Embryonic facial prominence (tissue), 1 donor: ENCODE results near the gene PCYOX1L.
"Not testable (repeated sequence)": the region's sequence is repeated elsewhere in the genome, so short reads cannot be mapped to it uniquely, and the experiment has no call there.

ENCODE experiments used
- DNase-seq: peaks from one replicate; pipeline ENCODE4 v3.0.0-alpha.2; 2016; ENCODE audit errors: extremely low spot score

Gene PCYOX1L

GRCh38 chr5:149387081-149387631, 29.3 kb downstream of the PCYOX1L start:
- no peak for DNase-seq

DNA sequence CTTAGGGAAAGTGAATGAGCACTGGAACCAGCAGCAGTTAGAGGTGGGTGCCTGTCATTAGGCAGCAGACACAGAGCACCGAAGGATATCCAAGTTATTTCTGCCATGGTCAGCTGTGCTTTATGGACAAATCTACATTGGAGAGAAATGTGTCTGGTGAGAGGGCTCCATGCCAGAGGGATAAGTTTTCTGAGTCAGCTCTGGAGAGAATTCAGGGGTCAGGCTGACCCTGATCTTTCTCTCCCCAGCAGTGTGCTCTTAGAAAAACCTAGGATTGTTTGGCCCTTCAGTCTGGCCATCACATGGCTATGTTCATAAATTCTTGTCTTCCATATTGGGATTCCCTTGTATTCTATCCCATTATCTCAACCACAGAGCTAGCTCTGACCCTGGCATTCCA, 30.1 kb downstream of the PCYOX1L start:
- DNase-seq, result no peak

DNA sequence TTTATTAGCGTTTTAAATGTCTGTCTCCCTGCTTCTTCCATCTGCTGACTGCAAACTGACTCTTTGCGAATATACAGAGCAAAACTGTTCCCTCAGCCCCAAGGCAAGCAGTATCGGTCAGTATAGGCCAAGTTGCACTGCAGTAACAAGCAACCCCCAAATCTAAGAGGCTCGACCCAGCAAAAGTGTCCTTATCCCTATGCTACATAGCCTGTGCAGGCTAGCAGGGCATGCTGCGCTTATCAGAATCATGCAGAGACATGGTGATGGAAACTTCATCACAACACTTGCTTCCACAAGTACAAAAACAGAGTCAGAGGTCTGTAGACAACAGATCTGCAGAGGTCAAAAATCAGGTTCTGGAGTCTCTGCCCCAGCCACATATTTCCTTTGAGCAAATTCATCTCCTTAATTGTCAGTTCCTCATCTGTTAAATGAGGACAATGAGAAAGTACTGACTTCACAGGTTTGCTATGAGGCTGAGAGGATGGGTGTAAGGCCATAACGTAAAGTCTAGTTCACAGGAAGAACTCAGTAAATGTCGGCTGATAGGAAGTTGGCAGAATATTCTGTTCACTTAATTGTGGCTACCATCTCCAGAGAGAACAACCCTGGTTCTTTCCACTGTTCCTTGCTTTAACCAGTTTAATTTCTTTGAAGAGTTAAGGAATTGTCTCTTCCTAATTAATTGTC, 30.8 kb downstream of the PCYOX1L start:
- DNase-seq, result no peak

DNA sequence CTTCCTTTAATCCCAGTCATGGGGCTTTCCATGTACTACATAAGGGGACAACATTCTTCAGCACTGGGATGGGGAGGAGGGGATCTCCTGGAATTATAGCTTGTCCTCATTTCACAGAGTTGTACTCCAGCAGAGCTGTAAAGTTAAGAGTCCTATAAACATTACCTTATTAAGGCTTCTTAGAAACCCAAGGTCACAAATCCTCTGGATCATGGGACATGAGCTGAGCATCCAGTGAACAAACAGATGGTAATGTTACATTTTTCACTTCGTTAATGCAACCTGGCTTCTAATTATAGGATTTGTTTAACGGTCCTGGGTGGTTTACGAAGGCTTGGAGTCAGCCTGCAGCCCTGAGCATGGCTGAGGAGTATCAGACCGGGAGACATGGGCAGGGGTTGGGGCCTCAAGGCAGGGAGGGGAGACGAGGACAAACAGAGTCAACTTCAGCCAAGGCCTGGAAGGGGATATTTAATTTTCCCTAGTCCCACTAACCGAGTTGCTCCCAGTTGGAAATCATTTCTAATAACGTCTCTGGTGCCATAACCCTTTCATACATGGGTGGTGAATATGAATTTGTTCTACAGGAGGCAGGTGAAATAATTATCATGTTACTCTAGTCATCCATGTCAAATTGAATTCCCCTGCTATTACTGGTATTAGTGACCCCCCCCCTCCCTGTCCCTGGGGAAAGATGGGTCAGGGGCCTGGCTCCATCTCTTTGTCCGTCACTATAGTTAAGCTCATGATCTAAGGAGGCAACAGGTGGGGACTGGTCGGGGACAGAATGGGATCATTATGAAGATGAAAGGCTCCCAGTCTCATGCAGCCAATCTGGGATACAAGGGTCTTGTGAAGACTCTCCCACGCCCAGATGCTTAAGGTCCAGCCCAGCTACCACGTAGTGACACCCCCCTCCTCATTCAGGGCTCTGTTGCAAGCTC, 32.0 kb downstream of the PCYOX1L start:
- DNase-seq, result no peak

GRCh38 chr5:149391076-149391475, 33.2 kb downstream of the PCYOX1L start:
- not testable (repeated sequence) for DNase-seq

DNA sequence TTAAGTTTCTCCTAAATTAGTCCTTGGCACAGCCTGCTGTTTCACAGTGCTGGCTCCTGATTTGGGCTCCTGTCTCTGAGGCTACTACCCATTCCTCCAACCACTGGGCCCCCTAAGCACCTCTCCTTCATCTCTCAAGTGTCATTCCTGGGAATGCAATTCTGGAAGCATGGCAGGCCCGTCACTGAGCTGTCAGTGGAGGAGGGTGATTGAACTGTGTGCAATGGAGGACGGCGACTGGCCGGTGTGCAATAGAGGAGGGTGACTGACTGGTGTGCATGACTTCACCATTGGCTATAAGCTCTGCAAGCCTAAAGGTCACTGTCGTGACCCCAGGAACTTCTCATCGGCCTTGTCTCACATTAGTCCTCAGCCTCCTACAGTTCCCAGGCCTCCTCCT, 33.7 kb downstream of the PCYOX1L start:
- DNase-seq, result no peak

DNA sequence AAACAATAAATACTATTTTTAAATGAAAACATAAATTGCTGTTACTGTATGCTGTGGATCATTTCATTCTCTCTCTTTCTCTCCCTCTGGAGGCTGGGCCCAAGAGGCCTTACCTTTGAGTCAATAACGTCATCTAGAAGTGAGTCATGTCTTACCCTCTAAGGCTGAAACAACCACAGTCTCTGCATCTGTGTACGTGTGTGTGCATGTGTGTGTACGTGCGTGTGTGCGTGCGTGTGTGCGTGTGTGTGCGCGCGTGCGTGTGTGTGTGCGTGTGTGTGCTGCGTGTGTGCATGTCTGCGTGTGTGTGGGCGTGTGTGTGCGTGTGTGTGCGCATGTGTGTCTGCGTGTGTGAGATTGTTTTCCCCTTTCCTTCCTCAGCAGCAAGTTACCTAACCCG, 34.9 kb downstream of the PCYOX1L start:
- no peak for DNase-seq

- DNase-seq, result not testable (repeated sequence)
These were observed 37.1 kb downstream of the PCYOX1L start for GRCh38 chr5:149394996-149395395.

DNA sequence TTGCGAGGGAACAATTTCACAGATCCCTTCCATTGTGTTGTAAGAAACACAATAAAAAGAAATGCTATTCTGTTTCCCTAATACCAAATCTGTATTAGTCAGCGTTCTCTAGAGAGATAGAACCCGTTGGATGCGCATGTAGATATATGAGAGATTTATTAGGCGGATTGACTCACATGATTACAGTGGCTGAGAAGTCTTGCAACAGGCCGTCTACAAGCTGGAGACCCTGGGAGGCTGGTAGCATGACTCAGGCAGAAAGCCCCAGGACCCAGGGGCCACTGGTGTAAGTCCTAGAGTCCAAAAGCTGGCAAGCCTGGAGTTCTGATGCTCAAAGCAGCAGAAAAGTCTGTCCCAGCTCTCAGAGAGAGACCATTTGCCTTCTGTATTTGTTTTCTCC, 39.7 kb downstream of the PCYOX1L start:
- no peak for DNase-seq

DNA sequence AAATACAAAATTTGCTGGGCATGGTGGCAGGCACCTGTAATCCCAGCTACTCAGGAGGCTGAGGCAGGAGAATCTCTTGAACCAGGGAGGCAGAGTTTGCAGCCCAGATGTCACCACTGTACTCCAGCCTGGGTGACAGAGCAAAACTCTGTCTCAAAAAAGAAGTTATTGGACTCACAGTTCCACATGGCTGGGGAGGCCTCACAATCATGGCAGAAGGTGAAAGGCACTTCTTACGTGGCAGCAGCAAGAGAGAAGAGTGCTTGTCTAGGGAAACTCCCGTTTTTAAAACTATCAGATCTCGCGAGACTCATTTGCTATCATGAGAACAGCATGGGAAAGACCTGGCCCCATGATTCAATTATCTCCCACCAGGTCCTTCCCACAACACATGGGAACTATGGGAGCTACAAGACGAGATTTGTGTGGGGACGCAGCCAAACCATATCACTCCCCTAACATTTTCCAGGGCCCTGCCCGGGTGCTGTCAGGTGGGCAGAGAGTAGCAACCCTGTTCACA, 41.0 kb downstream of the PCYOX1L start:
- not testable (repeated sequence) for DNase-seq

GRCh38 chr5:149399775-149400174, 41.9 kb downstream of the PCYOX1L start:
- DNase-seq, result no peak

GRCh38 chr5:149400304-149400703, 42.5 kb downstream of the PCYOX1L start:
- DNase-seq, result no peak

DNA sequence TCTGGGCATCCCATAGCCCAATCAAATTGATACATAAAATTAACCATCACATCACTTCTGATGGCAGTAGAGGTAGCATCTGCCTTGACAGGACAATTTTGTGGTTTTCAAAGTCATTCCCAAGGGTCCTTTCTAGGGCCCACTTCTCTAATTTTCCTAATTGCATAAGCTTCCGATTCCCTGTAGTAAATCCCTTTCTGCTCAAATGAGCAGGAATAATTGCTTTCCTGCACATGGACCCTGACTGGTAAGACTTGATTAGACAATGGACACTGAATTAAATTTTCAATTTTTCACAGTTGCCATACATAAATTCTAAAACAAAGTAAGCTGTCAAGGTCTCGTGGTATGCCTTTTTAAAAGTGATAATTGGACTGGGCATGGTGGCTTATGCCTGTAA, 43.2 kb downstream of the PCYOX1L start:
- DNase-seq, result no peak

- DNase-seq, result no peak
These were observed 44.4 kb downstream of the PCYOX1L start for GRCh38 chr5:149402291-149402690.

DNA sequence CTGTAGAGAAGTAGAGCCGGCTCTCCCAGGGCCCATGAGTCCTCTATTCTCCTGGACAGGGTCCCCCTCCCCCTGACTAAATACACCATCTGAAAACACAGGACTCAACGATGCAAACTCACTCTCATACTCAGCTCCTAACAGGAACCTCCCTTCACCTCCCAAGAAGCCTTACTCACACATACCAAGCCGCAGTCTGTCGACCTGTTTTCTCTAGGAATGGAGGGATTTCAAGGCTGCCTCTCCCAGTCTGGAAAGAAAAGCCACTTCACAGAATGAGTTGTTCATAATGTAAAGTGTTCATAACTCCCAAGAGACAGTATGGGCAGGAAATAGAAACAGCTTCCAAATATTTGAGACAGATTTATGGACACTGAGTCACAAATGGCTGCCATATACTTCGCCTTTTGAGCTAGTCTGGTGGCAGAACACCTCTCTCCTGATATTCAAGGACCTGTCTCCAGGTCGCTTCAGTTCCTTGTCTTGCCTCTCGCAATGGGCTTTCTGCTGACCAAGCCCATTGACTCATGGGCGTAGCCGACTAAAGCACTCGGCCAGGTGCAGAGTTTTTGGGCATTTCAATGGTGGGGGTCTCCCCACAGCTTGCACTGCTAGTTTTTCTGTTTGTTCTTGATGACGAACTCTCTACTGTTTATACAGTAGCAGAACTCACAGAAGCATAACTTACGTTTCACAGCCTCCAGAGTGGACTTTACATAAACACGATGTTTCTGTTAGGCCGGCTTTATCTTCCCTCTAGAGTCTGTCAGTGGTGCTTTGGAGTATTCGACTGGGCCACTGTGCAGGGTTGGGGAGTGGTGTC, 46.3 kb downstream of the PCYOX1L start:
- DNase-seq, result no peak

- DNase-seq, result no peak
These were observed 47.1 kb downstream of the PCYOX1L start for GRCh38 chr5:149404746-149405549.

GRCh38 chr5:149405550-149406202, 47.8 kb downstream of the PCYOX1L start:
- DNase-seq, result no peak

DNA sequence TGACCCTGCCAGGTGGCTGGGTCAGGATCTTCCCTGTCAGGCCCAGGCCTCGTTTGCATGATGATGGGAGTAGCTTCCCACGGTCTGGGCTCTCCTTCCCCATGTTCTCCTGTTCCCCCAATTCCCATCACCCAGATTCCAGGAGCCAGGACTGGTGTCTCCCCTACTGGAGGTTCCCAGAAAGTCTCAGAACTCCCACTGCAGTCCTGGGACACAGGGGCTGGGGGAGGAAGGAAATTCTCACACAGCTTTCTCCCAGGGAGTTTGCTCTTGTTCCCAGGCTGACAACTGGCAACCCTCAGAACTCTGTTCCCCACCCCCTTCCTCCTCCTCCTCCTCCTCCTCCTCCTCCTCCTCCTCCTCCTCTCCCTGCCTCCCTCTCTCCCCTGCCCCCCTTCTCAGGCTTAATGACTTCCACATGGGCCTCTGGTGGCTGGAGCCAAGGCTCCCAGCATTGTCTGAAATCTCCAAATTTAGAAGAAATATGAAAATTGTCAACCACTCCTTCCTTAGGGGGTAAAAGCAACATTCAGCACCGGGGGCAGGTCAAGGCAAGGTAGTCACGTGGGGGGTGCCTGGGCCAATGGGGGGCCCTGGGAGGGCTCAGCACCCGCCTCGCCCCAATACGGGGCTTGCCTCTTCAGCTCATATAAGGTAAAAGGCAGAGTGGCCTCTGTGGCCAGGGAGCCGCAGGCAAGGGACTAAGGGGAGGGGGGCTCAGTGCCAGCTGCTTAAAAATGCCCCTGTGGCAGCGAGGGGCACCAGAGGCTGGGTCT, 48.5 kb downstream of the PCYOX1L start:
- DNase-seq, result peak; percentile 49

GRCh38 chr5:149406979-149407306, 49.1 kb downstream of the PCYOX1L start:
- DNase-seq, result no peak
